GM10847 (cell line): ENCODE data around the gene PFKM.

Source experiments
- POLR2A ChIP-seq: IDR thresholded peaks from 2 replicates; pipeline ENCODE4 v1.6.1; 2011; ENCODE audit not compliant: insufficient read length; ENCODE audit errors: extremely low read depth

PFKM gene

DNA sequence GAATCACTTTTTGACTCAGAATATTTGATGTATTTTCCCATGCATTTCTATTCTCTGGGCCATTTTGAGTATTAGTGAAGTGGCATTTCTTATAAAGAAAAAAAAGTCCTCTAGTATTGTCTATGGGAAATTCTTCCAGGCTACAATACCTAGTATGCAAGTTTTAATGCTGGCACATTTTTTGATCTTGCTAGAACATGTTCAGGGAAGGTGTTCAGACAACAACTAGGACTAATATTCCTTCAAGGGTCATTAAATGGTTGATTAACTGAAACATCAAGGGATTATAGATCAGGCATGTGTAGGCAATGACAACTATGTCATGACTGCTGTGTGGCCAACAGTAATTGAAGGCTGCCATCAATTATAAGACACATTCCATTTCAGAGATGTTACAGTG is 71.9 kb downstream of the PFKM start:
- TF ChIP-seq POLR2A = no peak

DNA sequence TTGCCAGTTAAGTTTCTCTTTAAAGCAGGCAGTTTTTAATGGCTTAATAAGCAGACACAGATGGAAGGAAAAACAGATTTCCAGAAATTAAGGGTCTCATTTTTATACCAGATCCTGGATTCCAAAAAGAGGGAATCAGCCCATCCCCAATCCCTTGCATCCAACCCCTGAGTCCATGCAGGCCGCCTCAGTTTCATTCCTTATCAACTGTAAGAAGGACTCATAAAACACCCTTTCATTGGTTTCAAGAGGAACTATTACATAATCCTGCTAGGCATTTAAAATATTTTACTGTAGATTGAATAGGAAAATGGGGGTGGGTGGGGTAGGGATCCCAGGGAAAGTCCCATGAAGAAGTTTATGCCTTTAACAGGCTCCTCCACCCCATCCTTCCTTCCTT is 73.7 kb downstream of the PFKM start:
- no peak for TF ChIP-seq POLR2A

DNA sequence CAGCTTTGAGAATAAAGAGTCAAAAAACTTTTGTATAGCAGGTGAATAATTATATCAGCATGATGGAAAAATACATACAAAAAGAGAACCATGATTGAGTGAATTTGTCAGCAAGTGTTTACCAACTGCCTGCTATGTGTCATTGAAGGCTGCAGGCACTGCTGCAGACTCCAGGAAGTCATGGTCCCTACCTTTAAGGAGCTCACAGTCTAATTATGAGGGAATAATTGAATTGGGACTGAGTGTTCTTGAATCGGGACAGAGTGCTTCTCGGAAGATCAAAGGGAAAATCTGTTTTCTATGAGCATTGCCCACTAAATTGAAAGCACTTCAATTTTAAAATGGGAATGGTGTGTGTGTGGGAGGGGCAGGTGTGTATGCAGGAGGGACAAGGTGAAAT is 74.5 kb downstream of the PFKM start:
- no peak for TF ChIP-seq POLR2A

DNA sequence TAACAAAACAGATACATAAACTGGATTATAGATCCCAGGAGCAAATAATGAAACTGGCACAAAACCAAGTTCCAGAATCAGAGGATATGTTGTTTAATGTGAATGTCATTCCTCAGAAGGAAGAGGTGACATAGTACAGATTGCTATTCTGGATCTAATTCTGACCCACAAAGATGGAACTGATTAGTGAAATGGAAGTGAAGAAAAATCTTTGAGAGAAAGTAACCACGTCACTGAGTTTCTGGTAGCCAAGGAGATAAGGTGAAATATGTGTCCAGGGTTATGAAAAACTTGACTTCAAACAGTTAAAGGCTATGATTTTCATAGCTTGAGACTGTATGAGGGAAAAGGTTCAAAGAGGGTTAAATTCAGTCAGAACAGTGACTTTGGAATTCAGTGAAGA is 75.6 kb downstream of the PFKM start:
- TF ChIP-seq POLR2A = no peak
